Measurements from ENCODE around the gene HIPK2. TPM values are rescaled to one million over a fixed set of nuclear protein-coding genes. Genes with fewer than 3 reads are reported as not detected.
"Not testable (repeated sequence)": the region's sequence is repeated elsewhere in the genome, so short reads cannot be mapped to it uniquely, and the experiment has no call there.

Gene HIPK2
- total RNA-seq, 1 experiment from 2014 or later: 2.0 TPM

DNA sequence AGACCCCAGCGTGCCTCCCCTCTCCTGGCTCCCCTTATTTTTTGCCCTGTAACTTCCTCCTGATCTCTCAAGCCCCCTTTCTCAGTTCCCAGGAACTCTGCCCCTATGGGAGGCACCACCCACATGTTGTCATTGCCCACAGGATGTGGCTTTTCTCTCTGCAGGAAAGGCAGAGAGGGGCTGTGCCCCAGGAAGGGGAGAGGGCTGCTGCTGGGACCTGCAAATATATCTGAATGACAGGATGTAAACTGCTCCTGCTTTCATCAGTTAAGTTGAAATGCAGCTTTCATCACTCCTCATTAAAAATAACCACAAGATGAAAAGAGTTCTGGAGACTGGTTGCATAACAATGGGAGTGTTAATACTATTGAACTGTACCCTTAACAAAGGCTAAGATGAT is 151.0 kb downstream of the HIPK2 start:
- DNase-seq: no peak
- Histone ChIP-seq H3K36me3 (peaks cover 10% of the 10 kb centered on the region), H3K4me3 (no peak overlapping the region), H3K9me3 (no peaks in the 10 kb centered on the region), H3K27me3 (no peaks in the 10 kb centered on the region)

DNA sequence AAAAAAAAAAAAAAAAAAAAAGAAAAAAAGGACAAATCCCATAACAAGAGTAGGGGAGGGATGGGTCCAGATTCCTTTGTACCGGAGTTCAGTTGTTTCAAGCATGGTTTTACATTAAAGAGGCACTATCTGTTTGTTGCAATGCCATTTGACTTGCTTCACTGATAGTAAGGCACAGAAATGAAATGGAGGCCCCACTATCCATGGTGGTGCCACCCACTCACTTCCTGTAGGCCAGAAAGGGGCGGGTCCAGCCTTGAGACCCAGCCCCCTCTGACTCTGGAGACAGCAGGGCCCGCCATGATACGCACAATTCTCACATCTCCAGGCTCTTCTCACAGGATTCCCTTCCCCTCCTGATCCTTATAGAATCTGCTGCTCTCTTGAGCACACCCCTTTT is 154.3 kb downstream of the HIPK2 start:
- no peak for DNase-seq
- peaks cover 6% of the 10 kb centered on the region for H3K36me3 ChIP-seq
- H3K27me3 ChIP-seq: no peaks in the 10 kb centered on the region
- no peak overlapping the region for H3K4me3 ChIP-seq
- no peaks in the 10 kb centered on the region for H3K9me3 ChIP-seq

DNA sequence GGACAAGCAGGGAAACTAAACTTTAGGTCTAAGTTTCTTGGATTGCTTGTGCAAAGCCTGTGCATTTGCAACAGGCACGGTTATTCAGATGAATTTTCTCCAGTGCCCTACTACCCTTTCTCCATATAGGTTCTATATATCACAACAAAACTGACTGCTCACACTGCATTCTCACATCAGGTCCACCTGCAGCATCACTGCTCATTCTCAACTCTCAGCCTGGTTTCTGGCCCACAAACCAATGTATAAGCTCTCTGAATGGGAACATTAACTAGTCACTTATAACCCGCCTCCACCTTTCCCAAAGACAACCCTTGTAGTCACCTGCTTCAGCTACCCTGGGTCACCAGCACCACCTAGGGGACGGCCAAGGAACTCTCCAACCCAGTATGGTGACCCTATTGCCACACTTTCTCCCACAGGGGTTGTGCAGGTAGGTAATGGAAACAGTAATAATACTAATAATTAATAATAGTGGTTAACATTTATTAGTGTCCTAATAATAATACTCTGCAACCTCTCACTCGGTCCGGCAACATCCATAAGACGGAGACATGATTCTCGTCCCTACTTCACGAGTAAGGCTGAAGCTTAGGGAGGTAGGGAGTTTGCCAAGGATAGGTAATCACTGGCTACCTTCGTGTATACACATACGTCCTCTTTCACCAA is 157.0 kb downstream of the HIPK2 start:
- Histone ChIP-seq H3K4me3 (no peak overlapping the region), H3K9me3 (no peaks in the 10 kb centered on the region), H3K36me3 (peaks cover 11% of the 10 kb centered on the region), H3K27me3 (no peaks in the 10 kb centered on the region)
- DNase-seq: peak; percentile 11

DNA sequence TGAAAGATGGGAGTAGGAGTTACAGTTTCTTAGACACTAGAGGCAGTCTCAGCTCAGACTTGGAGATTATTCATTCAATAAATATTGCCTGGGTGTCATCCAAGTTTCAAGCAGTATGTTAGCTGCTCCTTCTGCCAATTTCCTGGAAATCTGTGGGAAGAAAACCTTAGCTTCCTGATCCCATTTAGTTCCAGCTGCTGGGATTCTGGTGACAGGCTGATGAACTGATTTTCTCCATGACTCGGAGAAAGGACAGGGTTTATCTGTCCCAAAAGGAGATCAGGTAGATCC is 158.5 kb downstream of the HIPK2 start:
- DNase-seq: no peak
- Histone ChIP-seq H3K36me3 (peaks cover 11% of the 10 kb centered on the region), H3K9me3 (no peaks in the 10 kb centered on the region), H3K4me3 (no peak overlapping the region), H3K27me3 (no peaks in the 10 kb centered on the region)

DNA sequence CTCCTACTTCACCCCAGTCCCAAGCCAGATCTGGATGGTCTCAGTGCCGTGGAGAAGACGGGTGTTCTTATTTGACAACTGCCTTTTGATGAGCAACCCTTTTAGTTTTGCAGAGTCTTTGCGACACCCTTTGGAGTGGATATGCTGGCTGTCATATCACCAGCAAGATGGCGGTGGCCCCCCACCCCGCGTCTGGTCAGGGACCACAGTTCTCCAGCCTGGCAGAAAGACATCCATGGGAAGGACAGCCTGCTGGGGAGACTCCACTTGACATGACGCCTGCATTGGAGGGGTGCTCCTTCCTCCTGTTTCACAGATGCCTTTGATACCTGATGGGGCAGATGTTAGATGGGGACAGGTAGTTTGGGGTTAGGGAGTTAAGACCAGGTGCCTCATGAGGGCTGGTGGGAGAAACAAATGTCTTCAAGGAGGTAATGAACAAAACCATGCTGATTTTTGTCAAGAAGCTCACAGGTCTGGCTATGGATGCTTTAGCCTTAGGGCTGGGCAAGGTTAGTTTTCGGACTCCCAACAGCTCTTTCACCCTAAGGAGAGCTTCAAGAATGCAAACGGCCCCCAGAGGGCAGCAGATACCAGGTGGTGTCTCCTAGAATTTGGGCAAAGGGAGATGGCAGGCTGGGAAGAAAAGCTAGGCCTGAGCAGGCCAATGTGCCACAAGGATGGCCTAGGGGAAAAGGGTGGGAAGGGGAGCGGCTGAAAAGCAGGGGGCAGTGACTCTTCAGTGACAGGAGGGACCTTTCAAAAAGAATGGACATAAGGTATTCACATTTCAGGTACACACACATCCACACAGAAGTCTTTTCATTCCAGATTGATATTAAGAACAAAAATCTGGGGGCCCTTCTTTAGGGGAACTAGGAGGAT is 159.1 kb downstream of the HIPK2 start:
- Histone ChIP-seq H3K4me3 (no peak overlapping the region), H3K9me3 (no peaks in the 10 kb centered on the region), H3K27me3 (no peaks in the 10 kb centered on the region), H3K36me3 (peaks cover 11% of the 10 kb centered on the region)
- peak; percentile 33 for DNase-seq

DNA sequence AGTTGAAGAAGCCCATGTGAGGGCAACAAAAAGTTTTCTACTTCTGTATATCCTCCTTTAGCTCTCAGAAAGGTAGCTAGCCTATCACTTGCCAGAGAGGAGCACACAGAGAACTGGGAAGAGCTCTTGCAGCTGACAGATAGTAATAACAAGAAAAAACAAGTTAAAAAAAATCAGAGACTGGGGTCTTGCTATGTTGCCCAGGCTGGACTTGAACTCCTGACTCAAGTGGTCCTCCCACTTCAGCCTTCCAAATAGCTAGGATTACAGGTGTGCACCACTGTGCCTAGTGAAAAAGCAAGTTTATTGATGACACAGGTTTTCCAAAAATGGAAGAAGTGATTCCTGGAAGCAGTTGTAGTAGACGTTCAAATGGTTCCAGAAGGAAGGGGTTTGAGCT is 160.7 kb downstream of the HIPK2 start:
- no peaks in the 10 kb centered on the region for H3K9me3 ChIP-seq
- no peak for DNase-seq
- H3K27me3 ChIP-seq: no peaks in the 10 kb centered on the region
- no peak overlapping the region for H3K4me3 ChIP-seq
- H3K36me3 ChIP-seq: peaks cover 17% of the 10 kb centered on the region

DNA sequence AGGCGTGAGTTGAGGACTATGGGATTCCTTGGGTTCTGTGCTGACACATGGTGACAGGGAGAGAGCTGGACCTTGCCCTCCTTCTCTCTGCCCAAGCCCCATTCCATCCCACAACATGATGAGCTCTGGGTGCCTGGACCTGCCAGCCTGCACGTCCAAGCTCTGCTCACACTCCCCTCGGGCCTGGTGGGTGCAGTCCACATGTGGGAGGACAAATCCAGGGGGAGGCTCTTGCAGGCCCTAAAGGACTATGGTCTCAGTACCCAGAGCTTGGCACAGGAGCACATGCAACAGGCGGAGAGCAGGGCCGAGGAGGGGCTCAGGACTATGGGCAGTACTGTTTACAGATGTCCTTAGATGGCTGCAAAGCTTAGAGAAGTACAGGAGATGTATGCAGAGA is 162.9 kb downstream of the HIPK2 start:
- DNase-seq: no peak
- Histone ChIP-seq H3K36me3 (peaks cover 21% of the 10 kb centered on the region), H3K9me3 (no peaks in the 10 kb centered on the region), H3K27me3 (no peaks in the 10 kb centered on the region), H3K4me3 (no peak overlapping the region)

DNA sequence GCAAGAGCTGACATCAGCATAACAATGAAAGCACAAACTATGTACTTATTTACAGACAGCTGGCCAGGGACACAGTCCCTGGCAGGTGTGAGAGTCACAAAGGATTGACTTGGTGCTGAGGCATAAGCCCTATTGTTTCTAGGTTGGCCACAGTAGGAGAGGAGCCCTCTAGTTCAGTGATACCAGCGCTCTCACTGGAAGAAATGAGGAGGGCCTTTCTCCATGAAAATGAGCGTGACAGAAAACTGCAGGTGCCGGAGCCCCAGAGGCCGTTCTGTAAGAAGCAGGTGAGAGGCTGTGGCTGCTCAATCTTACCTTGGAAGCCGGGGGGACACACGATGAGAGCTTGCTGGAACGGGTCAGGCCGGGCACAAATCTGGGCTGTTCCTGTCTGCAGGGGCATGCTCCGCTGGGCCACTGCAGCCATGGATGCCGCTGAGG is 163.8 kb downstream of the HIPK2 start:
- peaks cover 20% of the 10 kb centered on the region for H3K36me3 ChIP-seq

DNA sequence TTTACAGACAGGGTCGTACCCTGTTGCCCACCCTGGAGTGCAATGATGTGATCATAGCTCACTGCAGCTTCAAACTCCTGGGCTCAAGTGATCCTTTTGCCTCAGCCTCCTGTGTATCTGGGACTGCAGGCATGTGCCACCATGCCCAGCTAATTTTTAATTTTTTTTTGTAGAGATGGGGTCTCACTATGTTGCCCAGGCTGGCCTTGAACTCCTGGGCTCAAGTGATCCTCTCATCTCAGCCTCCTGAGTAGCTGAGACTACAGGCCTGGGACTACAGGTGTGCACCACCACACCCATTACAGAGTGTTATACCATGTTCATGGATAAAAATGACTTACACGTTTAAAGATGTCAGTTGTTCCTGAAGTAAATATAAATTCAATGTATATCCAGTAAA is 166.2 kb downstream of the HIPK2 start:
- H3K9me3 ChIP-seq, H3K4me3 ChIP-seq, H3K36me3 ChIP-seq, DNase-seq, H3K27me3 ChIP-seq: not testable (repeated sequence)

More for the DNA sequence above, 163.8 kb downstream of the HIPK2 start:
- Histone ChIP-seq H3K9me3 (no peaks in the 10 kb centered on the region), H3K27me3 (no peaks in the 10 kb centered on the region), H3K4me3 (no peak overlapping the region)
- no peak for DNase-seq

DNA sequence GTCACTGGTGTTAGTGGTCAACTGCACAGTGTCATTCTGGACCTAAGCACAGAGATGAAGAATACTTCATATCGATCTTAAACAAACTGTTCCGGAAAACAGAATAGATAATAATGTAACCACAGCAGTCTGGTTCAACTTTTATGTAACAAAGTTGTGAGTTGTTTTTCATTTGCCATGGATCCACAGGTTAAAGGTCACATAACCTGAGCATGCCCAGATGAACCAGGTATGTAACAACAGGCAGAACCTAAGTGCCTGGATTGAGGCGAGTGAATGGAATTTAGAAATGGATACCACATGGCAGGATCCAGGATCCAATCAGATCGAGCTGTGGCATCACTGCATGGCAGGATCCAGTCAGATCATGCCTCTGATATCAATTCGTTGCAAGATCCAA is 167.2 kb downstream of the HIPK2 start:
- no peak overlapping the region for H3K4me3 ChIP-seq
- H3K36me3 ChIP-seq: peaks cover 14% of the 10 kb centered on the region
- no peaks in the 10 kb centered on the region for H3K27me3 ChIP-seq
- DNase-seq: no peak
- H3K9me3 ChIP-seq: no peaks in the 10 kb centered on the region

DNA sequence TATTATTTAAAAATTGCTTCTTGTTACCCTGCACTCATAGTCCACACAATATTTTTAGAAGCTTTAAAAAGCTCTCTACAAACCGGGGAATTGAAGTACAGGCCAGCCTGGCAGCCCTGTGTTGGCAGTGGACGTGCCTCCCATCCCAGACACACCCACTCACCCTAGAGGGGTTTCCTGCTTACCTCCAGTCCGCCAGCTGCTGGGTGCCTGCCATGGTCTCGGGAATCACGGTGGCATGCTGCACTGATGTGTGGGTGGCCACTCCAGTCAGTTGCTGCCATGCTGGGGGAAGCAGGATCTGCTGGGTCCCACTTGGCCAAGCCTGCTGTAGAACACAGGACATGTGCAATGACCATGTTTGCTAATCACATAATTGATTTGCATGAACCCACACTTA is 173.9 kb downstream of the HIPK2 start:
- Histone ChIP-seq H3K27me3 (no peaks in the 10 kb centered on the region), H3K9me3 (no peaks in the 10 kb centered on the region), H3K4me3 (no peak overlapping the region), H3K36me3 (peaks cover 25% of the 10 kb centered on the region)
- DNase-seq: no peak

DNA sequence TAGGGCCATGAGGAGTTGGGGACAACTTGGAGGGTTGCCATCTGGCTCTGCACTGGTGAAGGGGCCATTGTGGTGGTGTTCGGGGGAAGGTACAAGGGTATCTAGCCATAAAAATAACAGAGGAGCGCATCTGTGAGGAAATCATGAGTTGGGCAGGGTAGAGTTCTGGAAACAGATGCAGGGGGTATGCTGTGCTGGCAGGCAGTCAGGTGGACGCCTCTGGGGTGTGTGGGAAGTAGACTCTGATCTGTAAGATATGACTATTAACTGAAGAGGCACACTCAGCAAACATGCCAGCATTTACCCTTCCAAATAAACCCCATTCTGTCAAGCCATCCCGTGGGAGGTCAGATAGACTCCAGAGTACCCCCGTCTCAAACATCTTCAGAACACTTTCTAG is 174.5 kb downstream of the HIPK2 start:
- Histone ChIP-seq H3K9me3 (no peaks in the 10 kb centered on the region), H3K36me3 (peaks cover 25% of the 10 kb centered on the region), H3K4me3 (no peak overlapping the region), H3K27me3 (no peaks in the 10 kb centered on the region)
- DNase-seq: no peak

DNA sequence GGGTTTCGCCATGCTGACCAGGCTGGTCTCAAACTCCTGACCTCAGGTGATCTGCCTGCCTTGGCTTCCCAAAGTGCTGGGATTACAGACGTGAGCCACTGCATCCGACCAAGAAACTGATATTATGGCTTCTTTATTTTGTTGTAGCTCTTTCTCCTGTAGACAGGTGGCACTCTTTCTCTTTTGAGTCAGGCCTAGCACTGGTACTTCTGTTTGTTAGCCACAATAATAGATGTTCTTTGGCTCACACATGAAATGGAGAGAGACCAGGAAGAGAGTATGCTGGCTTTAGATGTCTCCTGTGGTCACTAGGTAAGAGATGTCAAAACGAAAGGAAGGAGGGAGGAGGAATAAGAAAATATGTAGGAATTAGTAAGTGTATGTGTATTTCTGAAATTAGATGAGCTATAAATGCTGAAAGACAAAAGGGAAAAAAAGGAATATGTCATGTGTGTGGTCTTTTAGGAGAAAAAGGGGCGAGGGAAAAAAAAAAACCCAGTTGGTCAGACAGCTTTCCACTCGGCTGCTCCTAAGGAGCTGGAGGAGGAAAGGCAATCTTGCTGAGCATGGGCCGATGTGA is 175.6 kb downstream of the HIPK2 start:
- Histone ChIP-seq H3K9me3 (no peaks in the 10 kb centered on the region), H3K27me3 (no peaks in the 10 kb centered on the region), H3K4me3 (no peak overlapping the region), H3K36me3 (peaks cover 25% of the 10 kb centered on the region)
- no peak for DNase-seq

DNA sequence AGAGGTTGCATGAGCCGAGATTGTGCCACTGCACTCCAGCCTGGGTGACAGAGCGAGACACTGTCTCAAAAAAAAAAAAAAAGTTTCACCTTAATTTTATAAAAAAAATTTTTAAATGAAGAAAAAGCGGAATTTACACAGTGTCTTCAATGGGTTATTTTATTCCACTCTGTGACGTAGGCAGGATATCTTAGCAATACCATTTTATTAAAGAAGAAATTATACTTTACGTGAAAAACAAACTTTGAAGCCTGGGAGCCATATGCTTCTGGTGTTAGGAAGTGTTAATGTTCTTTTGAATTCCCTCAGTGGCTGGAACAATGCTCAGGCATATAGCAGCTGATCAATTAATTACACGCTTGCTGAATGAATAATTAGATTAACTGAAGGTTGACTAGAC is 176.6 kb downstream of the HIPK2 start:
- DNase-seq: no peak
- no peak overlapping the region for H3K4me3 ChIP-seq
- H3K36me3 ChIP-seq: peaks cover 29% of the 10 kb centered on the region
- H3K9me3 ChIP-seq: no peaks in the 10 kb centered on the region
- no peaks in the 10 kb centered on the region for H3K27me3 ChIP-seq

DNA sequence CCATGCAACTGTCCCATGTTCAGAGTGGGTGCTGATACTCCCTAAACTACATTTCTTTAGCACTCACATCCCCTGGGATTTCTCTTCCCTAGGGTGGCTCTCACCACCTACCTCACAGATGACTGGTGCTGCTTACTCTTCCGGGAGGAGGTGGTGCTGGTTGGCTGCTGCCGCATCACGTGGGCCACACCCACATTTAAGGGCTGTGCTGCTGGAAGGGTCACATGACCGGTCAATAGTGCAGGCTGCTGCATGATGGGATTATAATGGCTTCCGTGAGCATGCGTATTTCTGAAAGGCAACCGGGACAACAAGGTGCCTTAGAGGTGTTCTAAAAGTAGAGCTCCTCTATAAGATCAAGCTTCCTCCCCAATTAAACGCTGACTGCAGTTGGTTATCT is 177.5 kb downstream of the HIPK2 start:
- Histone ChIP-seq H3K36me3 (peaks cover 28% of the 10 kb centered on the region), H3K4me3 (no peak overlapping the region), H3K9me3 (no peaks in the 10 kb centered on the region), H3K27me3 (no peaks in the 10 kb centered on the region)
- DNase-seq: no peak

DNA sequence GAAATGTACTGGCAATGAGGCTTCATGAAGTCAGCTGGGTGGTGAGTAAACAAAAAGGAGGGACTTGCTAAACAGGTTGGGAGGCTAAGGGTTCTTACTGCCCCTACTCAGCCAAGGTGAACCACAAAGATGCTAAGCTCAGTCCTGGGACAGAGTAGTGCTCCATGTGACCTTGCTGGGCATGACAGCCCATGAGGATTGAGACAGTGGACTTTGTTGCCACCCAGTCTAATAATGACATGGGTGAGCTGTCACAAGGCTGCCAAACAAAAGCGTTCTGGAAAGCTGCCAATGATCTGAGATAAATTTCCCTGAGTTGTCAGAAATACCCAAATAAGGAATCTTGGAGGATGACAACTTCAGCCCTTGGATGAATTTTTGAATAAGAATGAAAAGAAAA is 179.2 kb downstream of the HIPK2 start:
- H3K4me3 ChIP-seq: no peak overlapping the region
- H3K36me3 ChIP-seq: peaks cover 23% of the 10 kb centered on the region
- no peak for DNase-seq
- H3K27me3 ChIP-seq: no peaks in the 10 kb centered on the region
- H3K9me3 ChIP-seq: no peaks in the 10 kb centered on the region

DNA sequence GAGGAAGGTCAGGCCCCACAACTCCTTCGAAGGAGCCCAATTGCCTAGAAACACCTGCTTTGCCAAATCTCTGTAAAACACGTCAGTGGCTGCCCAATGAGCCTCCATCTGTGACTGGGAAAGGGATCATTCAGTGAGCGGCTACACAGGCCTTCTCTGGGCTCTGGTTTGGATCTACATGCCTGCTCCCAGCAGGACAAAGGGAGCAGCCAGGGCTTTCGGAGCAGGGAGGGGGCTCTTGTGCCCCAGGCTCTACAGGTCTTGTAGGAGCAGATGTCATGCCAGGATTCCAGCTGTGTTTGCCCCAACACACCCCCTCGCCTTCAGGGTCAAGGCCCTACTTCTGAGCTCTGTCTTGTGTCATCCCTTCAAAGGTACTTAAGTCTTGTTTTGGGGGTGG is 180.8 kb downstream of the HIPK2 start:
- H3K9me3 ChIP-seq: no peaks in the 10 kb centered on the region
- H3K27me3 ChIP-seq: no peaks in the 10 kb centered on the region
- H3K36me3 ChIP-seq: peaks cover 23% of the 10 kb centered on the region
- DNase-seq: no peak
- no peak overlapping the region for H3K4me3 ChIP-seq

DNA sequence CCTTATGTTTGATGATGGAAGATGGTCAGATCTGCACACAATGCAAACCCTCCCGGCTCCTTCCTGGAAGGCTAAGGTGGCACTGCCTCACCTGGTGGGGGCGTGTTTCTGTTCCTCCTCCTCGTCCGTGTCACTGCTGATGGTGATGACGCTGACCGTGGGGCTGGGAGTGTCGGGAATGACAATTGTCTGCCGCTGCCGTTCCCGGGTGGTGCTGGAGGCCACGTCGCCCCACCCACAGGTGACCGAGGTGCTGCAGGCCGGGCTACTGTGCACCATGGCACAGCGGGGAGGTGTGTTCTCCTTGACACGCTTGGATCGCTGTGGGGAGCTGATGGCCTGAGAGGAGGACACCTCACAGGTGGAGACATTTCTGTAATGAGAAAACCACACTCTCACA is 181.2 kb downstream of the HIPK2 start:
- DNase-seq: no peak
- no peaks in the 10 kb centered on the region for H3K9me3 ChIP-seq
- H3K27me3 ChIP-seq: no peaks in the 10 kb centered on the region
- H3K4me3 ChIP-seq: no peak overlapping the region
- peaks cover 23% of the 10 kb centered on the region for H3K36me3 ChIP-seq
